HG03469 (cell line): ENCODE measurements around the gene EIF2S3.

Source experiments
- ATAC-seq: cut with Tn5 transposase; IDR thresholded peaks from one replicate; pipeline ENCODE4 v1.9.1; 2021; ENCODE audit warnings: mild to moderate bottlenecking, moderate library complexity, moderate number of reproducible peaks; ENCODE audit not compliant: unreplicated experiment

EIF2S3 gene

GRCh38 chrX:24125028-24125612, 70.4 kb downstream of the EIF2S3 start:
- no peak for ATAC-seq
